SKM-1 (cell line): Measurements from ENCODE around the gene PNPLA1.
"Not testable (repeated sequence)": the region's sequence is repeated elsewhere in the genome, so short reads cannot be mapped to it uniquely, and the experiment has no call there.

ENCODE experiments used
- DNase-seq: peaks from one replicate; lab custom pipeline; 2025; ENCODE audit not compliant: unreplicated experiment; lab: John Stamatoyannopoulos, UW

The PNPLA1 gene

GRCh38 chr6:36333171-36333895, 63.5 kb downstream of the PNPLA1 start:
- DNase-seq: no peak

GRCh38 chr6:36333931-36334725, 64.3 kb downstream of the PNPLA1 start:
- no peak for DNase-seq

DNA sequence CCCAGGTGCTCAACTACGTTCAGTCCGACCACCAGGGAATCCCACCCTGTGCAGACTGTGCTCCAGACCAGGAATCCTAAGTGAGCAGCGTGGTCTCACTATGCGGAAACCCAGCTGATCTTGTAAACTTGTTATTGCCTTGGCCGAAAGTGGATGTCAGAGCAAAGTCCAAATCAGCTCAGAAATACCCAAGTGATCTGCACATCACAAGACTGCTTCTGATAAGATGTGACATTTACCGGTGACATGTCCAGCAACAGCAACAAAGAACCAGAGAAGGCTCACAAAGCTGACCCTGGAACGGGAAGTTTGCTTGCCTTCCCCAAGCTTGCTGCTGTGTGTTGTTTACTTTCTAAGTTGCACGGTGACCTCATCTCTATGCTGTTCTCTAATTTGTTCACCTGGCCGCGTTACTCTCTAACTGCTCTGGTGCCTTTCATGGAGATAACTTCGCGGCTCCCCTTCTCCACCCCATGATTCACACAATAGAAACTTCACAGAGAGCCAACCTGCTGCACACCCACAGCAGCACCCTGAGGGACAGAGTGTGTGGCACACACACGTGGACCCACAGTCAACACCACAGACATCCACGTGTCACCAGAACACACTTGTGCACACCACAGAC, 65.1 kb downstream of the PNPLA1 start:
- DNase-seq: no peak

DNA sequence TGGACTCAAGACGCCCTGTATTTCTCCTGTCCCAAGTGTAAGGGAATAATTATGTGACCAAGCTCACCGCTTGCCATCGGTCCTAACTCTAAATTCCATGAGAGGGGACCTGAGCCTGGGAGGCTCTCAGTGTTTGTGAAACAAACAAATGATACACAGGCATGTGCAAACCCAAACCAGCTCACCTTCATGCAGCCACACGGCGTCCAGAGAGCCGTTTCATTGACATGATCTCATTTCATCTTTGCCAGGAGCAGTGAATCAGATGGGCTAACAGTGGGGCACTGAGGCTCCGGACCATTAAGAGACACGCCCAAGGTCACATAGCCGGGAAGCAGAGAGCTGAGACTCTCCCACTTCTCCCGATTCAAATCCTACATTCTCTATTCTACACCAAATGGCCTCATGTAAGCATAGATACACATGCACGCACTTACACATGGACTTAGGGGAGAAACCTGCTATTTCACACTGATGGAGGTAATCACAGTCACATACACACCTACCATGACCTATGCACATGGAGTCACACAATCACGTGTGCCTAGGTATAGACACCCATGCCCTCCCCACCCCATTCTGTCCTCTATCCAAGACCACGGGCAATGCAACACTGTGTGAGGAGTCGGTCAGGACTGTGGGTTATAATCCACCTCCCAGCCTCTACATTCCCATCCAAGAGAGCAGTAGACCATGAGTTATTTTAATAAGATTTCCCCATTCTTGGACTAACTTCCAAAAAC, 65.8 kb downstream of the PNPLA1 start:
- DNase-seq: no peak

DNA sequence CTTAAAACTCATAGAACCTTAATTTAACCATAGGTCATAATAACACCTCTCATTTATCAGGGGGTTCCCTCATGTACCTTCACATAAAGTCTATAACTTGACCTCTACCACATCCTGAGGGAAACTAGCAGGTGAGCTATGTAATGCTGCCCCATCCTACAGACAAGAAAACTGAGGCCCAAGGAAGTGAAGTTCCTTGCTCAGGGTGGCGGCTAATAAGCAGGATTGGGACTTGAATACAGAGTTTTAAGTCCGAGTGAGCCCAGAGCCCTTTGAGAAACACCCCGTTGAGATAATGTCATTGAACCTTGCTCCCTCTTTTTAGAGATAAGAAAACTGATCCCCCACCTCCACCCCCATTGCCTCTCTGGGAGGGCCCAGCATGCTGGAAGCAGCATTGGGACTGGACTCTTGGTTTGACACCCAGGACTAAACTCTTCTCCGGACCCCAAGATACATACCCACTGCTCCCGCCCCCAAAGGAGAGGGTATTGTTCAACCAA, 66.4 kb downstream of the PNPLA1 start:
- DNase-seq: no peak

DNA sequence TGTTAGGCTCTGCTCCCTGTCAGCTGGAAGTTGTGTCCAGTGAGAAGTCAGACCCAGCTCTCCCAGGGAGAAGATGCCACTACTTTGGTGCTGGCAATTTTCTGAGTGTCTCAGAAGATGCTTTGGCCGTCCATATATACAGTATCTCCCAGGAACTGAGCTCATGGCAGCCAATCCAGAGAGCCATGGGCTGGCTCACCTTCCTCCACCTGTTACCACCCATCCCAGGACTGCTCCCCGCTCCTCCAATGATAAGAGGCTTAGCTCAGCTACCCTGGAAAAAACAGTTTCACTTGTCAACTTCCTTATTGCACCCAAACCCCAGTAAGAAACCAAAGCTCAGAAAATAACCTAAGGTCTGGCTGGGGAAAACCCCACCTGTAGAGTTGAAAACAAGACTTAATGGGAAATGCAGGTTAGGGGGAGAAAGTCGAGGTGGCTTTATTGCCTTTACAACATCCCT, 67.0 kb downstream of the PNPLA1 start, which contains the start of gene BNIP5:
Gene BNIP5, minus strand, starts transcription at position 110 of the 463 bp plus-strand sequence. CDS start 6,198 bp downstream, outside the sequence.
- DNase-seq: no peak

DNA sequence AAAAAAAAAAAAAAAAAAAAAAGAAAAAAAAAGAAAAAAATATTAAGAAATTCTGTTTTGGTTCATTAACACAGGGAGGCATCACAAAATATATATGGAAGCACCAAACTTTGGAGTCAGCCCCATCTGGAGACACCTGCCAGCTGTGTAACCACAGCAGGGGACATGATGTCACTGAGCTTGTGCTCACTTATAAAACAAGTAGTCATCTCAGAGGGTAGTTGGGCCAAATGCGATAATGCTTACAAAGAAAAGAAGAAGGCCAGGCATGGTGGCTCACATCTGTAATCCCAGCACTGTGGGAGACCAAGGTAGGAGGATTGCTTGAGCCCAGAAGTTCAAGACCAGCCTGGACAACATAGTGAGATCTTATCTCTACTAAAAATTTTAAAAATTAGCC, 68.0 kb downstream of the PNPLA1 start:
- DNase-seq: no peak

DNA sequence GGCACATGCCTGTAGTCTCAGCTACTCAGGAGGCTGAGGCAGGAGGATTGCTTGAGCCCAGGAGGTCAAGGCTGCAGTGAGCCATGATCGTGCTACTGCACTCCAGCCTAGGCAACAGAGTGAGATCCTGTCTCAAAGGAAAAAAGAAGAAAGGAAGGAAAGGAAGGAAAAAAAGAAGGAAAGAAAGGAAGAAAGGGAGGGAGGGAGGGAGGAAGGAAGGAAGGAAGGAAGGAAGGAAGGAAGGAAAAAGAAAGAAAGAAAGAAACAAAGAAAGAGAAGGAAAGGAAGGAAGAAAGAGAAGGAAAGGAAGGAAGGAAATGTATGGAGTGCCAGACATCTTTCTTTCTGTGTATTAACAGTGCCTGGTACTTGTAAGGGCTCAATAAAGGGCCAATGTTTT, 68.4 kb downstream of the PNPLA1 start:
- DNase-seq: not testable (repeated sequence)

GRCh38 chr6:36339146-36339545, 69.3 kb downstream of the PNPLA1 start:
- DNase-seq: no peak

GRCh38 chr6:36340306-36340617, 70.4 kb downstream of the PNPLA1 start:
- DNase-seq: no peak

DNA sequence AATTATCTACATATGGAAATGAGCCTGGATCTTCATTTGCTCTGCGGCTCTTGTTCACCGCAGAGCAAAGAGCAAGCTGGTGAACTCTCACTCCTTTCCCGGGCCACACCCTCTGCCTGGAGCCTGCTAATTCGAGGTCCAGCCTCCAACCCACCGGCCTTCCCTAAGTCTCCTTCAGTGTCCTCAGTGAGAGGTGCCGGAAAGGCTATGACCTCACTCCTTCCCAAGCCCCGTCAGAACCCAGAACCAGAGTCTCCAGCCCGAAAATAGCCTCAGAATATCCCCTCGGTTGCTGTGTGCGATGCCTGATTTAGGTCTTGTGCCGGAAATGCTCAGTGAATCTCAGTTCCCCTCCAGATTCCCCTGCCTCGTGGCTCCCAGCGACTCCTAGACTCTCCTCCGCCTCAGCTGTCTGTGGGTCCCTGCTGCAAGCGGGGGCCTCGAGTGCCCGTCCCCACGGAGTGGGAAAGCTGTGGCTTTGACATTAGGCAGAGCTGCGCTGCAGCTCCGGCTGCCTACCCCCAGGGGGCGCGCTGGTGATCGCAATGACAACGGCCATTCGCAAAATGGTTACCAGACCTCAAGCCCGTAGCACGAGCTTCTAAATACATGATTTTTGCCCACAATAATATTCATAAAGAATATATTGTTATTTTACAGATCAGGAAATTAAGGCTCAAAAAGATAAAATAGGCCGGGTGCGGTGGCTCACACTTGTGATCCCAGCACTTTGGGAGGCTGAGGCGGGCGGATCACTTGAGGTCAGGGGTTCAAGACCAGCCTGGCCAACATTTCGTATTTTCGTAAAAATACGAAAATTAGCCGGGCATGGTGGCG, 71.0 kb downstream of the PNPLA1 start:
- no peak for DNase-seq

DNA sequence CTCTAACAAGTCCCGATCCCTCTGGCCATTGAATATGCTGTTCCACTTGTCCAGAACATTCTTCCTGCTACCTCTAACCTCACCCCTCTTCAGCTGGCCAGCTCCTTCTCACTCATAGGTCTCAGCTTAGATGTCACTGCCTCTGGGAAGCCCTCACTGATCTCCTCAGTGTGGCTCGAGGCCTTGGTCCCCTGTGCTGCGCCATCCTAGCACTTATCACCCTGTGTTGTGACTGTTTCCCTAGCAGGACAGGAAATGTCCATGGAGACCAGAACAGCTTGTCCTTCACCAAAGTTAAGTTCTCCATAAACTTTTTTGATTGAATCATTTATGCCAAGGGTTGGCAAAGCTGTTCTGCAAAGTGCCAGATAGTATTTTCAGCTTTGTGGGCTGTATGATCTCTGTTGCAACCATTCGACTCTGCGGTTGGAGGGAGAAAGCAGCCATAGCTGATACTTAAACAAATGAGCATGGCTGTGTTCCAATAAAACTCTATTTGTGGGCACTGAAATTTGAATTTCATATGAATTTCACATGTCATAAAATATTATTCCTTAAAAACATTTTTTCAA, 73.3 kb downstream of the PNPLA1 start:
- DNase-seq: no peak

GRCh38 chr6:36345681-36346466, 76.0 kb downstream of the PNPLA1 start:
- no peak for DNase-seq

- no peak for DNase-seq
Measured at GRCh38 chr6:36346486-36347273, 76.8 kb downstream of the PNPLA1 start.

- no peak for DNase-seq
Measured at GRCh38 chr6:36347621-36348020, 77.8 kb downstream of the PNPLA1 start.

DNA sequence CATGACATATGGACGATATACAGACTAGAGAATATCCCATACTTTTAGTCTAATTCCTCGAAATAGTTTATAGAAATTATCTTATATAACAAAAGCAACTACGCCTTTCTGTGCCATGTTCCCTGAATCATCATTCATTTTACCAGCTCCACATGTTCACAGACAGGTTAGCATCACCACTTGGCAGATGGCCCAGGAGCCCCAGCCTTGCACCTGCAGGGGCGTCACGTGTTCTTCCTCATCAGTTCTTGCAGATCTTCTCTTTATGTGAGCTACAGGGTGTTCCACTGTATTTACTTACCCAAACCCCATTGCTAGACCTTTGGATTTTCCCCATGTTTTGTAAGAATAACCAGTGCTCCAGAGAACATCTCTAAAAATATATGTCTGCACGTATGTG, 79.4 kb downstream of the PNPLA1 start:
- DNase-seq: no peak

DNA sequence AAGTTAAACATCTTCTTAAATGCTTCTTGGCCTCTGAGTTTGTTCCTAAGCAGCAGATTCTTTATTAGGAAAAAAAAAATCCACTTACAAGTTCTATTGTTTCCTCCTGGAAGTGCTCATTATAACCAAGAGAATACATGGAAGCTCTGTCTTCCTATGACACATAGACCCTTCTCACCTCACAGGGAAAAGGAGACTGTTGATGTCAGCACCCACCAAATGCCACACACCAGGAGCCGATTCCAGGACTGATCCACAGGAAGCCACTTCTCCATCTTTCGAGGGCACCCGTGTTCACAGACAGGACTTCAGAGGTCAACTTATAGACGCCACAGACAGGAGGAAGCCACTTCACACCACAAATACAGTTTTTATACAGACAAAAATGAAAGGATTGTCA, 80.2 kb downstream of the PNPLA1 start:
- no peak for DNase-seq
